ENCODE measurements around the gene ZDHHC13.
"Not testable (repeated sequence)": the region's sequence is repeated elsewhere in the genome, so short reads cannot be mapped to it uniquely, and the experiment has no call there.

Gene ZDHHC13

DNA sequence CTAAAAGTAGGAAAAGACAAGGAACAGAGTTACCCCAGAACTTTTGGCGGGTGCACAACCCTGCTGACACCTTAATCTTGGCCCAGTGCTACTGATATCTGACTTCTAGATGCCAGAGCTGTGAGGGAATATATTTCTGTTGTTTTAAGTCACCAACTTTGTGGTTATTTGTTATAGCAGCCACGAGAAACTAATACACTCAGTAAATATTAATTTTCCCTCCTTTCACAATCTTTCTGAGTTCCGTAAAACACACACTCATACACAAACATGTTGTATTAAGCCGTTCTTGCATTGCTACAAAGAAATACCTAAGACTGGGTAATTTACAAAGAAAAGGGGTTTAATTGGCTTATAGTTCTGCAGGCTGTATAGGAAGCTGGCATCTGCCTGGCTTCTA, 16.1 kb upstream of the ZDHHC13 start:
- DNase-seq = no peak

GRCh38 chr11:19101796-19102520, 15.0 kb upstream of the ZDHHC13 start:
- DNase-seq = no peak

DNA sequence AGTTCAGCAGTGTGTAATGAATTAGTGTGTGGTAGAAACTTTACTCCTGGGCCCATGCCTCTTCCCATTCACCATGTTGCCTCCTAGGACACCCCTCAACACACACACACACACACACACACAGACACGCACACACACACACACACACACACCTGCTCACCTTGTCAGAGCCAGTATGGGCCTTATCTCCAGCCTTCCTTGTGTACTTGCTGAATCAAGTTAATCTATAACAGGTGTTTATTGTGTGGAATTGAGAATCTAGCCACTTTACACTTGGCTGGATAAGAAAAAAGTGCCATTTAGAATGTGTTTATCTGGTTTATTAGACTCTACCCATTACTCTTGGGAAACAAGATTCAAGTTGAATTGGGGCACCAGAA, 14.5 kb upstream of the ZDHHC13 start:
- no peak for DNase-seq

DNA sequence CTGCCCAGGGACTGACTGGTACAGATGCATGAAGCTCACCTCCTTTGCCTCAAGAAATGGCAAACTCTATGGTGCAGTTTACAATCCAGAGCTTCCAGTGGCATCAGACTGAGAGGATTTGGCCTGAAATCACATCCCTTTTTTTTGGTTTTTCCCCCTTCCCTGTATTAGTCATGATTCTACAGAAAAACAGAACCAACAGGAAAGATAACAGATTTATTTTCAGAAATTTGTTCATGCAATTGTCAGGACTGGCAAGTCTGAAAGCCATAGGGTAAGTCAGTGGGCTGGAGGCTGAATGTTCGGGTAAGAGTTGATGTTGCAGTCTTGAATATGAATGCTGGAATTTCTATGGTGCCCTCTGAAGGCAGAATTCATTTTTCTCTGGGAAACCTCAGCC, 12.0 kb upstream of the ZDHHC13 start:
- no peak for DNase-seq

GRCh38 chr11:19107125-19107524, 9.8 kb upstream of the ZDHHC13 start:
- DNase-seq = no peak

DNA sequence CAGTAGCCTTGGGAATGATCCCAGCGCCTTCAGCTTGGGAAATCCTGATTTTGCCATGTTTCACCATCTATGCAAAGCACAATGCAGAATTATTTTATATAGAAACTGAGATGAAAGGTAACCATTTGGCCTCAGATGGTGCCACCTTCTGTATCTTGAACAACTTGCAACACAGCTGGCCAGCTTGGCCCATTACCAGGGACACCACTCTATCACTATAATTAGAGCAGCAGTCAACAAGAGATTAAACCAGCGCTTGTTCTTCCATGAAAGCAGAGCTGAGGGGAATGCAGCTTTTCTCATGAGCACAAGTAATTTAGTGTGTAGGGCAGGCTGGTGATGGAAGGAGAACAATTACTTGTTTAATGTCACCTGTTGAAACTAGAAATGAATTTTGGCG, 6.7 kb upstream of the ZDHHC13 start:
- DNase-seq = no peak

DNA sequence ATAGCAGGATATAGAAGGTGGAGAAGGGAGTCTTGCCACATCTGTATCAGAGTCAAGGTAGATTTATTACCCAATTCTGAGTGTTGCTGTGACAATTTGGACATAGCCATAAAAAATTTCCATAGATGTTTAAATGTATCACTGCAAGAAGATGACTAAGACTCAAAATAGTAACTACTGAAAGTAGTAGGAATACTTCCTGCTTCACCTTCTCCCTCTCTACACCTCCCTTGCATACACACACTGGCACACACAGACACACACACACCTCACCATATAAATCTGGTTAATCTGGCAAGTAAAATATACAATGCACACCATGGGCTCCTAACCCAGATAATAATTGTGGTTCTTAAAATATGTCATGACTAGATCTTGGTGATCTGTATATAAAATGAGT, 5.2 kb upstream of the ZDHHC13 start:
- no peak for DNase-seq

- no peak for DNase-seq
Measured at GRCh38 chr11:19116276-19116970, 545 bp upstream of the ZDHHC13 start.

- DNase-seq = no peak
Measured at GRCh38 chr11:19117760-19118097, 761 bp downstream of the ZDHHC13 start.

DNA sequence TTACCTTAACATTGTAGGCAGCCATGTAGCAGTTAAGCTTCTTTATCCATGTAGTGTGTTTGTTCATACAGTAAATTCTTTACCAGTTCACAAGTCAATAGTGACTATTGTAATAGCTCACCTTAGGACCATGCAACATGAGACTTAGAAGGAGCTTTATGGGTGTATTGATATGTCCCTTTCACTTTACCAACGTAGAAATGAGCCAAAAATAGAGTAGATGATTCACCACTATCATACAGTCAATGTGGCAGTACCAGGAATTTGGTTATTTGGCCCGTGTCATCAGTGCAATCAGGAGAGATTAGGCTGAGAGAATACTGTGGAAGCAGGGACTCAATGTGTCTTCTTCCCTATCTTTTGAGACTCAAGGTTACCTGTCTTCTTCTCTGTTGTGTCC, 4.7 kb downstream of the ZDHHC13 start:
- DNase-seq = no peak

DNA sequence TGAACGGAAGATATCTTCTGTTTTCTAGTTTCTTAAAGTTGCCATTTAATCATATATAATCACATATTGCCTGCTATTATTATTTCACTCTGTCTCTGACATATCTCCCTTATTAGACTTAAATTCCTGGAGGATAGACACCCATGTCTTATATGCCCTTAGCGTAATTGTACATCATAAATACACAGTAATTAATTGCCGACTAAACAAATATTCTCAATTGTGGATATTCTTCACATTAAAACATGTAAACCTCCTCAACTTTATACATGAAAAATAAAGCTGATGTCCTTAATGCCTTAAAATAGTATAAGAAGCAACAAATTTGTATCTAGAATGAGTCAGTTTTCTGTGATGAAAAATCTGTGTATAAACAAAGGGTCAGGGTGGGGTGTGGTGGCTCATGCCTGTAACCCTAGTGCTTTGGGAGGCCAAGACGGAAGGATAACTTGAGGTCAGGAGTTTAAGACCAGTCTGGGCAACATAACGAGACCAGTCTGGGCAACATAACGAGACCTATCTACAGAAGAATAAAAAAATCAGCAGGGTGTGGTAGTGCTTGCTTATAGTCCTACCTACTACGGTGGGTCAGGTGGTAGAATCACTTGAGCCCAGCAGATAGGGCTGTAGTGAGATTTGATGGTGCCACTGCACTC, 6.1 kb downstream of the ZDHHC13 start:
- no peak for DNase-seq

DNA sequence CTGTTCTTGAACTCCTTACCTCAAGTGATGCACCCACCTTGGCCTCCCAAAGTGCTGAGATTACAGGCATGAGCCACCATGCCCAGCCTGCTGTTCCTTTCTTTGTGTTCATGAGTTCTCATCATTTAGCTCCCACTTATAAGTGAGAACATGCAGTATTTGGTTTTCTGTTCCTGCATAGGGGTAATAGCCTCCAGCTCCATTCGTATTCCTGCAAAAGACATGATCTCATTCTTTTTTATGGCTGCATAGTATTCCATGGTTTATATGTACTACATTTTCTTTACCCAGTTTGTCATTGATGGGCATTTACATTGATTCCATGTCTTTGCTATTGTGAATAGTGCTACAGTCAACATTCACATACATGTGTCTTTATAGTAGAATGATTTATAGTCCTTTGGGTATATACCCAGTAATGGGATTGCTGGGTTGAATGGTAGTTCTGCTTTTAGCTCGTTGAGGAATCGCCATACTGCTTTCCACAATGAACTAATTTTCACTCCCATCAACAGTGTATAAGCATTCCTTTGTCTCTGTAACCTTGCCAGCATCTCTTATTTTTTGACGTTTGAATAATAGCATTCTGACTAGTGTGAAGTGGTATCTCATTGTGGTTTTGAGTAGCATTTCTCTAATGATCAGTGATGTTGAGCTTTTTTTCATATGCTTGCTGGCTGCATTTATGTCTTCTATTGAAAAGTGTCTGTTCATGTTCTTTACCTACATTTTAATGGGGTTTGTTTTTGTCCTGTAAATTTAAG, 9.8 kb downstream of the ZDHHC13 start:
- DNase-seq = not testable (repeated sequence)

- DNase-seq = no peak
Measured at GRCh38 chr11:19134004-19134403, 17.0 kb downstream of the ZDHHC13 start.

GRCh38 chr11:19136884-19137283, 19.9 kb downstream of the ZDHHC13 start:
- not testable (repeated sequence) for DNase-seq

DNA sequence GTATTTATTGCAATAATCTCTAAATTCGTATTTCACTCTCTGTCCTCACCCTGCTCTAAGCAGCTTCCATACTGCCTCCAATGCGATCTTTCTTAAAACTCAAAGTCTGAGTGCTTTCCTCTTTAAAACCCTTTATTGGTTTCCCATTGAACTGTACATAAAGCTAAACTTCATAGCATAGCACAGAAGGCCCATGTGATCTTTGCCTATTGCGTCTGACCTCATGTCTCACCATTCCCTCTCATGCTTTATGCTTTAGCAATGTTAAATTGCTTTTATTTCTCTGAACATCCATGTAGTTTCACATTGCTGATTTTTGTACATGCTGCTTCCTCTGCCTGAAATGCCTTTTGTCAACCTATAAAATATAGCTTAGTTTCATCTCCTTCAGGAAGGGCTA, 28.4 kb downstream of the ZDHHC13 start:
- no peak for DNase-seq

GRCh38 chr11:19156892-19157291, 39.9 kb downstream of the ZDHHC13 start:
- DNase-seq = no peak

DNA sequence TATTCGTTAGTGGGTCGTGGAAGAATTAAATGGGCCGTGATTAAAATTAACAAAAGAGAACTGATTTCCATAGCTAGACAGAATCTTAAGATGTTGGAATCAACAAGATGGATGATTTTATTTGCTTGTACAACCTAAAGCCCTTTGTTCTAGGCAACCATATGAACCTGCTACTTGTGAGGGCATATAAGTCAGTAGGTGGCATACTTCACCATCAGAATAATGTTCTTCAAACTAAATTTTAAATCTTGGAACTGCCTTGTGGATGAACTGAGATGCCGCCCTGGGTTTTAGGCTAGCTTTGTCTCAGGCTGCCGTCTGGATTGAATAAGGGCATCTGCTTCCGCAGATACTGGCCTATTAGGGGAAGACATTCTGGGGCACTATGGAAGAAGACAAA, 43.9 kb downstream of the ZDHHC13 start:
- no peak for DNase-seq

DNA sequence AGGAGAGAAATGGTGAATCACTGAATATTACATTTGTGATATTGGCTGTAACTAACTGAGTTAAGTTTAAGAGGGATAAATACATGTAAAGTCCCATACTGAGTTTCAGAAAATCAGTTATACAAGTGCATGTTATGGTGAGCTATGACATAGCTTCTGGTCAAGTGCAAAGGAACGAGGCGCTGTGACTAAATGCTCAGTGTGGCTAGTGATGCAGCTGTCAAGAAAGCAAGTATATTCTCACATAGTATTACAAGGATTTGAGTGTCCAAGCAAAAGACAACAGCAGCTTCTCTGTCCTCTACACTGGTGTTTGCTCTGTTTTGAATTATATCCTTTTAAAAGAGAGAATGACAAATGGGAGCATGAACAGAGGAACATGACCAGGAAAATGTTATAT, 44.7 kb downstream of the ZDHHC13 start:
- no peak for DNase-seq

- no peak for DNase-seq
Measured at GRCh38 chr11:19162951-19163505, 46.1 kb downstream of the ZDHHC13 start.

- DNase-seq = no peak
Measured at GRCh38 chr11:19163617-19164016, 46.6 kb downstream of the ZDHHC13 start.

DNA sequence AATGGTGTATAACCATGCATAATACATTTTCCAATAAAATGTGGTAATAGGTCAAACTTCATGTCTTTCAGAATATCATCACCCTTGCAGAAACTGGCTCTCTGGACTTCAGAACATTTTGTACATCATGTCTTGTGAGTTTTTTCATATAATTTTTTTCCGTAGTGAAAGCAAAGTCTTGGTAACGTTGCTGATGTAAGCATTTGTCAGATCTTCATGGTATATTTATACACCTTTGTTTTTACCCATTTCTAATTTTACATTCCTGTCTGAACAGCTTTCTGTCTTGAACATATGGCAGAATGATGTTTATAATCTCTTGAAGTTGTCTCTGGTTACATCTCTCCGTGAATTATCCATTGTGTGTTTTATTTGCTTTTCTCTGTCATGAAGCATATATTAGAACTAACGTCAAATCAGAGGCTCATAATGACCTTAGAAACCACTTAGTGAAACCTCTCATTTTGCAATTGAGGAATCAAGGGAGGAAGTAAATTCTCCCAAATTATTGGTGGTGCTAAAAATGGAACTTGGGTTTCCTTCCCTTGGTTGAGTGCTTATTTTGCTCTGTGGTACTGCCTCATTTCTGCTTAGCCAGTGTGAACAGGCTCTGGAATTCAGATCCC, 47.4 kb downstream of the ZDHHC13 start:
- no peak for DNase-seq

- no peak for DNase-seq
Measured at GRCh38 chr11:19164881-19165280, 47.9 kb downstream of the ZDHHC13 start.

- DNase-seq = no peak
Measured at GRCh38 chr11:19168090-19168489, 51.1 kb downstream of the ZDHHC13 start.
